DOHH2 (cell line): Measurements from ENCODE around the gene ZMIZ2.

Source experiments
- H3F3A ChIP-seq: fragments of 200-600 bp; sonication (generic), shearing (Covaris generic); 2 replicates; pipeline ENCODE4 v1.6.0; 2016; ENCODE audit warnings: antibody characterized with exemption, mild to moderate bottlenecking; ENCODE audit not compliant: control insufficient read depth, insufficient read depth
- H3K27ac ChIP-seq: fragments of 200-600 bp; sonication (generic); 2 replicates; pipeline ENCODE4 v1.5.1; 2014; ENCODE audit warnings: low read depth, mild to moderate bottlenecking, low read length, moderate library complexity
- H3K27me3 ChIP-seq: fragments of 200-600 bp; sonication (generic); 2 replicates; pipeline ENCODE4 v1.6.1; 2014; ENCODE audit warnings: mild to moderate bottlenecking, low read length, mixed read lengths; ENCODE audit not compliant: control insufficient read depth
- H3K36me3 ChIP-seq: fragments of 200-600 bp; sonication (generic); 2 replicates; pipeline ENCODE4 v1.6.1; 2014; ENCODE audit warnings: mild to moderate bottlenecking, low read length, moderate library complexity, mixed read lengths; ENCODE audit not compliant: control insufficient read depth
- H3K4me1 ChIP-seq: fragments of 200-600 bp; sonication (generic); 2 replicates; pipeline ENCODE4 v1.6.1; 2014; ENCODE audit warnings: mild to moderate bottlenecking, low read length, mixed read lengths; ENCODE audit not compliant: control insufficient read depth
- H3K4me2 ChIP-seq: fragments of 200-600 bp; sonication (generic); 2 replicates; pipeline ENCODE4 v1.6.0; 2014; ENCODE audit warnings: mild to moderate bottlenecking, low read length, moderate library complexity
- H3K4me3 ChIP-seq: fragments of 200-600 bp; sonication (generic); 2 replicates; pipeline ENCODE4 v1.5.1; 2014; ENCODE audit warnings: mild to moderate bottlenecking, low read length, mixed read lengths
- H3K79me2 ChIP-seq: fragments of 200-600 bp; sonication (generic); 2 replicates; pipeline ENCODE4 v1.6.1; 2014; ENCODE audit warnings: mild to moderate bottlenecking, low read length, mixed read lengths; ENCODE audit not compliant: control insufficient read depth
- H3K9me2 ChIP-seq: fragments of 200-600 bp; sonication (generic); replicated peaks from 2 replicates; pipeline ENCODE4 v1.6.1; 2014; ENCODE audit warnings: mild to moderate bottlenecking, low read length, mixed read lengths; ENCODE audit not compliant: control insufficient read depth
- H3K9me3 ChIP-seq: fragments of 200-600 bp; sonication (generic); 2 replicates; pipeline ENCODE4 v1.6.1; 2014; ENCODE audit warnings: antibody characterized with exemption, low read length, mixed read lengths; ENCODE audit not compliant: control insufficient read depth, insufficient read depth
- H4K20me1 ChIP-seq: fragments of 200-600 bp; sonication (generic); 2 replicates; pipeline ENCODE4 v1.6.0; 2014; ENCODE audit warnings: low read depth, mild to moderate bottlenecking, antibody characterized with exemption, low read length, moderate library complexity; ENCODE audit not compliant: control insufficient read depth, insufficient read depth
- CTCF ChIP-seq: fragments of 200-600 bp; sonication (generic); IDR thresholded peaks from one replicate; pipeline ENCODE4 v1.5.1; 2014; ENCODE audit warnings: antibody characterized with exemption, mild to moderate bottlenecking, low read depth, low read length; ENCODE audit not compliant: poor library complexity, severe bottlenecking
- EZH2phosphoT487 ChIP-seq: fragments of 200-600 bp; sonication (generic); IDR thresholded peaks from 2 replicates; pipeline ENCODE4 v1.6.1; 2017; ENCODE audit warnings: borderline replicate concordance, mild to moderate bottlenecking, antibody characterized with exemption, low read length, moderate library complexity, mixed read lengths

ZMIZ2 gene

GRCh38 chr7:44805950-44806349, 57.3 kb downstream of the ZMIZ2 start:
- no peak overlapping the region for H3K27ac ChIP-seq
- no peaks in the 10 kb centered on the region for H3K9me2 ChIP-seq
- no peak overlapping the region for H3K4me2 ChIP-seq
- no peaks in the 10 kb centered on the region for H3K79me2 ChIP-seq
- TF ChIP-seq EZH2phosphoT487 (no peak), CTCF (no peak)
- H3K27me3 ChIP-seq: no peaks in the 10 kb centered on the region
- H3K4me3 ChIP-seq: no peak overlapping the region
- peaks cover 66% of the 10 kb centered on the region for H3F3A ChIP-seq
- H3K36me3 ChIP-seq: peaks cover 40% of the 10 kb centered on the region
- peaks cover 15% of the 10 kb centered on the region; the same call in 1 of the 2 replicates for H4K20me1 ChIP-seq
- H3K9me3 ChIP-seq: no peaks in the 10 kb centered on the region
- no peaks in the 10 kb centered on the region for H3K4me1 ChIP-seq

- Histone ChIP-seq H3K9me2 (no peaks in the 10 kb centered on the region), H3F3A (peaks cover 43% of the 10 kb centered on the region), H3K79me2 (no peaks in the 10 kb centered on the region), H3K9me3 (no peaks in the 10 kb centered on the region), H3K4me1 (no peaks in the 10 kb centered on the region), H3K27ac (no peak overlapping the region), H3K36me3 (peaks cover 11% of the 10 kb centered on the region), H3K4me3 (no peak overlapping the region), H4K20me1 (0 out of 2 replicates have a peak, but pooled peaks cover 4% of the 10 kb centered on the region), H3K27me3 (no peaks in the 10 kb centered on the region), H3K4me2 (no peak overlapping the region)
- TF ChIP-seq CTCF (no peak), EZH2phosphoT487 (no peak)
Observed at GRCh38 chr7:44808914-44809393, 60.3 kb downstream of the ZMIZ2 start.

GRCh38 chr7:44811093-44811492, 62.4 kb downstream of the ZMIZ2 start:
- TF ChIP-seq CTCF: no peak
- no peak for TF ChIP-seq EZH2phosphoT487
- H3F3A ChIP-seq: peaks cover 29% of the 10 kb centered on the region
- H3K27me3 ChIP-seq: no peaks in the 10 kb centered on the region
- H3K36me3 ChIP-seq: no peaks in the 10 kb centered on the region
- H3K4me1 ChIP-seq: no peaks in the 10 kb centered on the region
- no peak overlapping the region for H3K4me2 ChIP-seq
- no peaks in the 10 kb centered on the region for H3K9me3 ChIP-seq
- no peaks in the 10 kb centered on the region for H3K79me2 ChIP-seq
- H4K20me1 ChIP-seq: no peaks in the 10 kb centered on the region
- H3K9me2 ChIP-seq: no peaks in the 10 kb centered on the region
- H3K4me3 ChIP-seq: no peak overlapping the region
- no peak overlapping the region for H3K27ac ChIP-seq

- Histone ChIP-seq H3K9me2 (no peaks in the 10 kb centered on the region), H3K79me2 (no peaks in the 10 kb centered on the region), H4K20me1 (no peaks in the 10 kb centered on the region), H3K9me3 (no peaks in the 10 kb centered on the region), H3K4me2 (no peak overlapping the region), H3K36me3 (no peaks in the 10 kb centered on the region), H3F3A (peaks cover 25% of the 10 kb centered on the region), H3K27ac (no peak overlapping the region), H3K4me3 (no peak overlapping the region), H3K27me3 (no peaks in the 10 kb centered on the region), H3K4me1 (no peaks in the 10 kb centered on the region)
- TF ChIP-seq CTCF (no peak), EZH2phosphoT487 (no peak)
Observed at GRCh38 chr7:44811571-44811970, 62.9 kb downstream of the ZMIZ2 start.
